Glomerular visceral epithelial cell (primary cell): ENCODE data around the gene TM9SF3.

Source experiments
- DNase-seq: peaks from one replicate; pipeline ENCODE4 v3.0.0-alpha.2; 2016; ENCODE audit errors: extremely low spot score

The TM9SF3 gene

DNA sequence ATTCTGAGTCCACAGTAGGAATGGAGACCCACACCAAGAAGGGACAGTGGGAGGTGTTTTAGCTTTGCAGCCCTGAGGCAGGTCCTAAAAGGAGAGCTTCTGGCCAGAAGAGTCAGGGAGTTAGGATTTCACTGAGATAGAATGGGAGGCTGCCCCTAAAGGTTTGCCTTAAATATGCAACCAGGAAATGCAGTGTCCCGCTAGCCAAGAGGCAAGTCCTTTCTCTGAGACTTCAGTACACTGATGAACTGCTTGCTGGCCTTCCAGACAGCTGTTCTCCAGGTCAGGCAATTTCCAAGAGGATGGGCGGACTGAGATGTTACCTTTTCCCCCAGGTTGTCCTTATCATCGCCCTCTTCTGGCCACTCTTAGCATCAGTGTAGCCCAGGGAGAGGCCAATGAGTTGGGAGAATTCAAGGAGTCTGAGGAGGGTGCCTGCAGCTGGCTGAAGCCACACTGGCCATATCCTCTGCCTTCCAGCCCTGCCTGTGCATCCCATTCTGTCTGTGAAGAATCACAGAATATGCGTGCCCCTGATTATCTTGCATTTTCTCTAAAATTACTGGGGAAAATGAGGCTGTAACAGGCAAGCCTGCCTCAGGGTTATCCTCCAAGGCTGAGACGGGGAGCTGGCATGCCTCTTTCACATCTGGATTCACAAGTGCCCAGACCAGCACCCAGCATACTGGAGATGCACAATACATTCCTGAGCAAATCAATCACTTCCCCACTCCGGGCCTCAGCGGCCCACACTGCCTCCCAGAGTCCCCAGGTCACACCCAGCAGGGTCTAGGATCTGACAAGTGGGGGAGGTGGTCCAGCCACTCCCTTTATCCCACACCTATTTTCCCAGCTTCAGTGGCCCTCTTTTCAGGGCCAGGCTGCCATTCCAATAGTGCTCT, 75.5 kb downstream of the TM9SF3 start:
- DNase-seq, result peak; percentile 62

- DNase-seq, result peak; percentile 96
Observed at GRCh38 chr10:96509017-96509641, 77.7 kb downstream of the TM9SF3 start.

DNA sequence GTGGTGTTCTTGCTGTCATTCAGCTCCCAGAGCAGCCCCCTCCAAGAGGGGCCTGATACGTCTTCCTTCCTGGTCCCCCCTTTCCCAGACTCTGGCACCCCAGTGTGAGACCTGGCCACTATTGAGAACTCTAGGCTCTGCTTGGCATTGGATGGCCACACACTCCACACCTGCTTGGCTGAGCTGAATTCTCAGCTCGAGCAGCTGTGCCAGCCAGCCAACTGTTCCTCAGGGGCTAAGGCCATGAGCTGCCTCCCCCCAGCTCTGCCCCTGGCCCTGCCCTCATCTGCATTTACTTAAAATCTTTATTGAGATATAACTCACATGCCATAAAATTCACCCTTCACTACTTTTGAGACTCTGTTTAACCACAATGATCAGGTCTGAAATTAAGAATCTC, 79.8 kb downstream of the TM9SF3 start:
- DNase-seq, result no peak

DNA sequence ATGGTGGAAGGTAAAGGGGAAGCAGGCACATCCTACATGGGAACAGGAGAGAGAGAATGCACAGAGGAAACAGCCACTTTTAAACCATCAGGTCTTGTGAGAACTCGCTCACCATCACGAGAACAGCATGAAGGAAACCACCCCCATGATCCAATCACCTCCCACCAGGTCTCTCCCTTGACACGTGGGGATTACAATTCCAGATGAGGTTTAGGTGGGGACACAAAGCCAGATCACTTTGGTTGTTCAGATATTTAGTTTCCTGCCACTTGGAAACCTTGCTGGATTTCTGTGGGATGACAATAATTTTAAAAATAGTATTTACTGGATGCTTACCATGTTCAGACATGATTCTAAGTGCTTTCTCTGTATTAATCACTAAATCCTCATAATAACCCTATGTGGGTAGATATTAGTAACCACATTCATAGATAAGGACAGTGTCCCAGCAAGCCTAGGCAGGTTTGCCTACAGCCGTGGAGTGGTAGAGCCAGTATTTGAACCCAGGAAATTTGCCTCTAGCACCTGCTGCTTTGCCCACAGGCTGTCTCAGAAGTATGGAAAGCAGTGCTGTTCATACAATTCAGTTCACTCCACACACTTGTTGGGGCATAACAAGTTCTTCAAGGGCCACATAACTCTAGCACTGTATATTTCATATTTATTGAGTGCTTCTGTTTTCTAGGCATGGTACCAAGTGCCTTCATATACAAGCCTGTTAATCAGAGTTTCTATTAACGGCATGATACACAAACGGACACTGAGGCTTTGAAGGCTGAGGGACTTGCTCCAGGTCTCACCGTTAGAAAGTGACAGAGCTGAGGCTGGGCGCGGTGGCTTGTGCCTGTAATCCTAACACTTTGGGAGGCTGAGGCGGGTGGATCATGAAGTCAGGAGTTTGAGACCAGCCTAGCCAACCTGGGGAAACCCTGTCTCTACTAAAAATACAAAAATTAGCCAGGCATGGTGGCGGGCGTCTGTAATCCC, 81.4 kb downstream of the TM9SF3 start:
- DNase-seq, result no peak

- DNase-seq, result peak; percentile 93
Observed at GRCh38 chr10:96502561-96503282, 84.1 kb downstream of the TM9SF3 start.

- DNase-seq, result peak; percentile 84
Observed at GRCh38 chr10:96501985-96502384, 84.8 kb downstream of the TM9SF3 start.

DNA sequence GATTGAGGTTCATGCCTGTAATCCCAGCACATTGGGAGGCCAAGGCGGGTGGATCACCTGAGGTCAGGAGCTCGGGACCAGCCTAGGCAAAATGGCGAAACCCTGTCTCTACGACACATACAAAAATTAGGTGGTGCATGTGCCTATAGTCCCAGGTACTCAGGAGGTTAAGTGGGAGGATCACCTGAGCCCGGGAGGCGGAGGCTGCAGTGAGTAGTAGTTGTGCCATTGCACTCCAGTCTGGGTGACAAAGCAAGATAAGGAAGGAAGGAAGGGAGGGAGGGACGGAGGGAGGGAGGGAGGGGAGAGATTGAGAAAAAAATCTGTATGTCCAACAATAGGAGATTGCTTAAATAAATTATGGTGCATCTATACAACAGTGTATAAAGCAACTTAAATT, 86.3 kb downstream of the TM9SF3 start:
- no peak for DNase-seq

GRCh38 chr10:96500050-96500449, 86.8 kb downstream of the TM9SF3 start:
- no peak for DNase-seq

GRCh38 chr10:96497391-96497790, 89.4 kb downstream of the TM9SF3 start:
- no peak for DNase-seq

GRCh38 chr10:96496281-96496925, 90.4 kb downstream of the TM9SF3 start:
- DNase-seq, result no peak

GRCh38 chr10:96495544-96495943, 91.3 kb downstream of the TM9SF3 start:
- DNase-seq, result no peak

DNA sequence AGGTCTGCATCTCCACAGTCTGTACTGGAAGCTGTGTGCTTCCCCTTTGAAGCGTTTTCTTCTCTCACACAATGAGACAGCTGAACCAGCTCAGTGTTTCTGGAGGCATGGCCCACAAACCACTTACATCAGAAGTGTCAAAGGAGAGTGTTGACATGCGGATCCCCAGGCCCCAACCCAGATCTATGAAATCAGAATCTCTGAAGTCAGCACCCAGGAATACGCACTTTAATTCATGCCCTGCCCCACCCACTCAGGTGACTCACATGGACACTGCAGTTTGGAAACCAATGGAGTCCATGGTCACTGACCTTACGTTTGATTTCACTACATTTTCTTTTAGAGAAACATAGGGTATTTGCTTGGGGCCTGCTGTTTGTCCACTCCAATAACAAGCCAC, 92.1 kb downstream of the TM9SF3 start:
- no peak for DNase-seq

GRCh38 chr10:96493871-96494525, 92.8 kb downstream of the TM9SF3 start:
- DNase-seq, result no peak

DNA sequence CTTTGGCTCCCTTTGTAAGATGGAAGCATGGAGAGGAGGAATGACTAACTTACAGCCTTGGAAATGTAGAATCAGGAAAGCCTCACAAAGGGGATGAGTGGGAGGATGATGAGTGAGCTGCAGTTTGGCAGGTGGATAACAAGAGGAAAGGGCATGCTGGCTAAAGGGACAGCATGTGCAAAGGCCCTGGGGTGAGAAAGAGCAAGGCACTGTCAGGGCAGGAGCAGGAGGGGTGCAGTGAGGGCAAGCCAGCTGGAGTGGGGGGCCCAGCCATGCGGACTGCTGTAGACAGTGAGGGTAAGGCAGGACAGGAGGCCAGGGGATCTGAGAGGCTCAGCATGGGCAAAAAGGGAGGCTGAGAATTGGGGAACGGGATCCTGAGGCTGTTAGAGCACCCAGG, 93.6 kb downstream of the TM9SF3 start:
- no peak for DNase-seq

- DNase-seq, result peak; percentile 33
Observed at GRCh38 chr10:96491303-96491702, 95.5 kb downstream of the TM9SF3 start.

GRCh38 chr10:96488161-96488935, 98.5 kb downstream of the TM9SF3 start:
- peak; percentile 25 for DNase-seq

DNA sequence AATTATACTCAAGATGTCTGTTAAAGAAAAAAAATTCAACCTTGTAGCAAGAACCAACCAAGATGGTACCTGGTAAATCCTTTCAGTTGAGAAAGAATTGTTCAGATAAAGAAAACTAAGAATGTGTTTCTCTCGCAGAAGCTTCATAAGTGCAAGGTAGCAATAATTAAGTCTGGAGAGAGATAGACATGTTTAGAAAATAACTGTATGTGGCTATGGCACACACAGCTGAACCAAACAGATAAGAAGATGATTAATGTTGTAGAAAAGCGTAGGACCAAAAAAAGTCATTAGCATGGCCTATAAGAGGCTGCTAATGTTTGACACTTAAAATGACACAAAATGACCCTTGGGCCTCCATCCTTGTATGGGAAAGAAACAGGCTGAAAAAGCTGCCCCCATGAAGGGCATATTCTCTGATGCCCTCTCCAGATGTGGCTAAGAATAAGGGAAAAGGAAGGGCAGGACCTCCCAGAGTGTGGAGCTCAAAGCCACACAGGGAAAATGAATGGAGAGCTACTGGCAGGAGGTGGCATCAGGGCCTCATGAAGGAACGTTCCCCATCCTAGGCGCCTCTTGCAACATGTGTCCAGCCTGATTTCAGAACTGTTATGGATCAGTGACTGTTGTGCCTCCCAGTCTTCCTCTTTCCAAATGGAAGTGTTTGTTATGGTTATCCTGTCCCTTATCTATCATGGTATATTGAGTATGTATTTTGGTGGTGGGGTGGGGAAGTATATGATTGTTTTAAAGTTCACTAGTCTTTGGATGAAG, 103.8 kb downstream of the TM9SF3 start:
- no peak for DNase-seq

GRCh38 chr10:96478355-96478754, 108.5 kb downstream of the TM9SF3 start:
- DNase-seq, result no peak

- DNase-seq, result no peak
Observed at GRCh38 chr10:96473866-96474265, 112.9 kb downstream of the TM9SF3 start.
